ENCODE measurements around the gene ATG2B.

The ATG2B gene

DNA sequence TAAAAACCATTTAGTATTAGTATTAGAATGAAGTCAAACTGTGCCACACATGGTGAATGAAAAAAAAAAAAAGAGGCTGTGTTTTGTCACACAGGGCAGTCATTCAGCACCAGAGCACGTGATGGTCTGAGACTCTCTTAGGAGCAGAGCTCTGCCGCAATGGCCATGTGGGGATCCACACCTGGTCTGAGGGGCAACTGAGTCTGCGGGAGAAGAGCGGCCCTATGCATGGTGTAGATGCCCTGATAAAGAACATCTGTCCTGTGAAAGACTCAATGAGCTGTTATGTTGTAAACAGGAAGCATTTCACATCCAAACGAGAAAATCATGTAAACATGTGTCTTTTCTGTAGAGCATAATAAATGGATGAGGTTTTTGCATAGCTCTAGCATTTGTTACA lies 119.4 kb downstream of the ATG2B start:
- no peak overlapping the region for H3K27ac ChIP-seq
- TF ChIP-seq CTCF (IDR thresholded peaks at IDR 0.05; ENCODE audit: low read depth, low read length) = no peak
- H3K4me3 ChIP-seq (ENCODE audit: low read depth, low read length) = no peak overlapping the region
- no peak for DNase-seq
- H3K36me3 ChIP-seq = no peaks in the 10 kb centered on the region
- no peaks in the 10 kb centered on the region for H3K27me3 ChIP-seq (ENCODE audit: insufficient read depth, low read depth, severe bottlenecking)
- no peaks in the 10 kb centered on the region for H3K9me3 ChIP-seq (ENCODE audit: severe bottlenecking)

DNA sequence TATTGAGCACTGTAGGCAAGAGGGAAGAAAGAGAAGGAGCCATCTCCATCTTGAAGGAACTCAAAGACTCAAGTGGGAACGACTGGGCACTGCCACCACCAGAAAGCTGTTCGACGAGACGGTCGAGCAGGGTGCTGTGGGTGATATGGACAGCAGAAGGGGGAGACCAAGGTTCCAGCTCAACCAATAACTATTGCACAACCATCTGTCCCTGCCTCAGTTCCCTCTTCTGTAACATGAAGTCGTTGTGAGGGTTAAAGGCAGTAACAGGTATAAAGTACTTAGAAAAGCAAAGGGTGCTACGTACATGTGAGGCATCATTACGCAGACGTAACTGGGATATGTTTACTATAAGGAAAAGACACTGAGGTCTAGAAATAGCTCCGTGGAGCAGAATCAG lies 121.0 kb downstream of the ATG2B start:
- no peak for DNase-seq
- TF ChIP-seq CTCF (IDR thresholded peaks at IDR 0.05; ENCODE audit: low read depth, low read length) = no peak
- no peaks in the 10 kb centered on the region for H3K27me3 ChIP-seq (ENCODE audit: insufficient read depth, low read depth, severe bottlenecking)

GRCh38 chr14:96240641-96241040 lies 122.5 kb downstream of the ATG2B start:
- no peak for TF ChIP-seq CTCF (IDR thresholded peaks at IDR 0.05; ENCODE audit: low read depth, low read length)
- H3K27ac ChIP-seq = no peak overlapping the region
- H3K27me3 ChIP-seq (ENCODE audit: insufficient read depth, low read depth, severe bottlenecking) = no peaks in the 10 kb centered on the region
- H3K36me3 ChIP-seq = no peaks in the 10 kb centered on the region
- no peak overlapping the region for H3K4me3 ChIP-seq (ENCODE audit: low read depth, low read length)
- no peaks in the 10 kb centered on the region for H3K9me3 ChIP-seq (ENCODE audit: severe bottlenecking)
- no peak for DNase-seq

More for the DNA sequence above, 121.0 kb downstream of the ATG2B start:
- Histone ChIP-seq H3K9me3 (ENCODE audit: severe bottlenecking) (no peaks in the 10 kb centered on the region), H3K27ac (no peak overlapping the region), H3K36me3 (no peaks in the 10 kb centered on the region), H3K4me3 (ENCODE audit: low read depth, low read length) (no peak overlapping the region)

GRCh38 chr14:96239711-96240141 lies 123.4 kb downstream of the ATG2B start:
- H3K36me3 ChIP-seq = no peaks in the 10 kb centered on the region
- H3K27ac ChIP-seq = no peak overlapping the region
- H3K27me3 ChIP-seq (ENCODE audit: insufficient read depth, low read depth, severe bottlenecking) = no peaks in the 10 kb centered on the region
- H3K4me3 ChIP-seq (ENCODE audit: low read depth, low read length) = no peak overlapping the region
- no peak for DNase-seq
- no peaks in the 10 kb centered on the region for H3K9me3 ChIP-seq (ENCODE audit: severe bottlenecking)
- no peak for TF ChIP-seq CTCF (IDR thresholded peaks at IDR 0.05; ENCODE audit: low read depth, low read length)

DNA sequence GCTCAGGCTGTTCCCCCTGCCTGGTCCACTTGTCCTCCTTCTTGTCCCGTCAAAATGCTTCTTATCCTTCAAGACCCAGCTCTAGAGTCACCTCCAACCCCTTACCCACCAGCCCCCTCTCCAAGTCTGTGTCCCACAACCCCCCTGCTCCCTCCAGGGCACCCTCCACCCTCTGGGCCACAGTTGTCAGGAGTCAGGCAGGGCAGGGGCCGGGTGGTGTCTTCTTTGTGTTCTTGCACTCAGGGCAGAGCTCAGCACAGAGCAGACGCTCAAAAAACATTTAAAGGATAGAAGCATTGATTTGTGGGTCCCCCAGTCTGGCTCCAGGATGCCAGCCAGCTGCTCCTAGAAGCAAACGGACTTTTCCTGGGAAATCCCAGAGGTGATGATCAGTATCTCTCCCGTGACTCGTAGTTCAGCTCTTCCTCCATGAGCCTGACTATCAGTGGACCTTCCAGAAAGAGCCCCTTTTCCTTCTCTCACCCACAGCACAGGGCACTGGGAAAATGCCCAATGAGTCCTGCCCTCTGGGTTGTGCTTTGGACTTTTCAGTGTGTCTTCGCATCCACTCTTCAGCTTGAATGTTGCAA lies 124.4 kb downstream of the ATG2B start:
- H3K27me3 ChIP-seq (ENCODE audit: insufficient read depth, low read depth, severe bottlenecking) = no peaks in the 10 kb centered on the region

More for the DNA sequence above, 124.4 kb downstream of the ATG2B start:
- Histone ChIP-seq H3K36me3 (no peaks in the 10 kb centered on the region), H3K27ac (no peak overlapping the region), H3K4me3 (ENCODE audit: low read depth, low read length) (no peak overlapping the region), H3K9me3 (ENCODE audit: severe bottlenecking) (no peaks in the 10 kb centered on the region)
- no peak for DNase-seq
- no peak for TF ChIP-seq CTCF (IDR thresholded peaks at IDR 0.05; ENCODE audit: low read depth, low read length)

Measured in WERI-Rb-1 (cell line).